DMS153 treated with DMSO at 0.1 percent for 48 hours (cell line): ENCODE measurements around the gene KRTAP5-11.
"Not testable (repeated sequence)": the region's sequence is repeated elsewhere in the genome, so short reads cannot be mapped to it uniquely, and the experiment has no call there.

Source experiments
- DNase-seq: peaks from one replicate; lab custom pipeline; 2025; ENCODE audit not compliant: unreplicated experiment; lab: John Stamatoyannopoulos, UW

The KRTAP5-11 gene

DNA sequence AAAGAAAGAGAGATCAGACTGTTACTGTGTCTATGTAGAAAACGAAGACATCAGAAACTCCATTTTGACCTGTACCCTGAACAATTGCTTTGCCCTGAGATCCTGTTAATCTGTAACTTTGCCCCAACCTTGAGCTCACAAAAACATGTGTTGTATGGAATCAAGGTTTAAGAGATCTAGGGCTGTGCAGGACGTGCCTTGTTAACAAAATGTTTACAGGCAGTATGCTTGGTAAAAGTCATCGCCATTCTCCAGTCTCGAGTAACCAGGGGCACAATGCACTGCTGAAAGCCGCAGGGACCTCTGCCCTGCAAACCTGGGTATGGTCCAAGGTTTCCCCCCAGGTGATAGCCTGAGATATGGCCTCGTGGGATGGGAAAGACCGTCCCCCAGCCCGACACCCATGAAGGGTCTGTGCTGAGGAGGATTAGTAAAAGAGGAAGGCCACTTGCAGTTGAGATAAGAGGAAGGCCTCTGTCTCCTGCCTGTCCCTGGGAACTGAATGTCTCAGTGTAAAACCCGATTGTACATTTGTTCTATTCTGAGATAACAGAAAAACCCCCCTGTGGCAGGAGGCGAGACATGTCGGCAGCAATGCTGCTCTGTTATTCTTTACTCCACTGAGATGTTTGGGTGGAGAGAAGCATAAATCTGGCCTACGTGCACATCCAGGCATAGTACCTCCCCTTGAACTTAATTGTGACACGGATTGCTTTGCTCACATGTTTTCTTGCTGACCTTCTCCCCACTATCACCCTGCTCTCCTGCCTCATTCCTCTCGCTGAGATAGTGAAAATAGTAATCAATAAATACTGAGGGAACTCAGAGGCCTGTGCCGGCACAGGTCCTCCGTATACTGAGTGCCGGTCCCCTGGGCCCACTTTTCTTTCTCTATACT lies 47.7 kb downstream of the KRTAP5-11 start:
- DNase-seq = not testable (repeated sequence)

- no peak for DNase-seq
These were observed 50.6 kb downstream of the KRTAP5-11 start for GRCh38 chr11:71532036-71532610.
